HG02943 (cell line): ENCODE measurements around the gene TIAM1.

ENCODE experiments used
- ATAC-seq: cut with Tn5 transposase; IDR thresholded peaks from one replicate; pipeline ENCODE4 v1.9.1; 2021; ENCODE audit warnings: mild to moderate bottlenecking, low read depth, moderate library complexity; ENCODE audit not compliant: unreplicated experiment

The TIAM1 gene

DNA sequence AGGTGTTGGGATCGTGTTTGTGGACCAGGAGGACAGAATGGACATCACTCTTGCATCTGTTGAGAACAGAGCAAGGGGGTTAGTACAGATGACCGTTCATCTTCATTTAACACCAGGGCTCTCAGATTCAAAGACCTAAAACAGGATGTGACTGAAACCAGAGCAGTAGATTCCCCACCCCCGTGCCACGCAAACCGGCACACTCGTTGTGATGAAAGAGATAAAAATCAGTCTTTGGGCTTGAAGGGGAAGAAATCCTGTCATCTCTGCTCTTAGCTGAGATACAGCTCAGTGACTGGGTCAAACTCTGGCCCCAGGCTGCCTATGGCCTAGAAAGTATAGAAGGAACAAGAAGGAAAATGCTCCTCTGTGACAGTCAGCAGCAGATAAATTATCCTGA is 159.6 kb downstream of the TIAM1 start:
- no peak for ATAC-seq

DNA sequence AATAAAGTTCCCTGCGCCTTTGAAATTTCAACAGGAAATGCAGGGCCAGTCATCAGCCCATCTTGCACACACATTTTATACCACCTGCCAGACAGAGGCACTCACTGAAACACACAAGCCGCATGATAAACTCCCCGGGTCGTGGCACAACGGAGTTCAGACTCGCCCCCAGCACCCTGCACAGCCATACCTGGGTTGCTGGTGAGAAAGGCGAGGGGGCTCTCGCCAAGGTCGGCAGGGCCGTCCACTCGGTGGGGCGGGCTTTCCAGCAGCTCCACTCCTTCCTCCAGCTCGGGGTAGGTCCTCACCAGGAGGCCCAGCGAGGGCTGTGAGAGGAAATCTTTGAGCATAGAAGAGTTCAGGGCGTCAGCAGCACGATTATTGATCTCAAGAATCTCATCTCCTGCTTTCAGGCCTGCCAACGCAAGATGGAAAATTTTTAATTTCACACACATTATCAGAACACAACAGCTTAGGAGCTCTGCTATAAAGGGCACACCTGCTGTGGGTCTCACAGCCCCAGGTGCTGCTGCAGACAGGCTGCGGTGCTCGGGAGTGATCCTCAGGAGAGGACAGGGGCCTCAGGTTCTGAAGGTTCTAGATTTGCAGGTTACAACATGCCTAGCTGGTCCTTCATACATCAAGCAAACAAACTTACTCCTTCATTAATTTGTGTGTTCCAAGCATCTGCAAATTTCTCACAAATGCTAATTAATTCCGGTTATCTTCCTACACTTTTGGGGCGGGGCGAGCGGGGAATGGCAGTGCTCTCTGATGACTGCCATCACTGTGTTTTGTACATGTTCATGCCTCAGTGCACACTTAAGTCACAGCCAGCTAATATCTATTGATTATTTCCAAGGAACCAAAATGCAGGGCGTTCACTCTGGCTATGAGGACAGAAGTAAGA is 161.6 kb downstream of the TIAM1 start:
- no peak for ATAC-seq

DNA sequence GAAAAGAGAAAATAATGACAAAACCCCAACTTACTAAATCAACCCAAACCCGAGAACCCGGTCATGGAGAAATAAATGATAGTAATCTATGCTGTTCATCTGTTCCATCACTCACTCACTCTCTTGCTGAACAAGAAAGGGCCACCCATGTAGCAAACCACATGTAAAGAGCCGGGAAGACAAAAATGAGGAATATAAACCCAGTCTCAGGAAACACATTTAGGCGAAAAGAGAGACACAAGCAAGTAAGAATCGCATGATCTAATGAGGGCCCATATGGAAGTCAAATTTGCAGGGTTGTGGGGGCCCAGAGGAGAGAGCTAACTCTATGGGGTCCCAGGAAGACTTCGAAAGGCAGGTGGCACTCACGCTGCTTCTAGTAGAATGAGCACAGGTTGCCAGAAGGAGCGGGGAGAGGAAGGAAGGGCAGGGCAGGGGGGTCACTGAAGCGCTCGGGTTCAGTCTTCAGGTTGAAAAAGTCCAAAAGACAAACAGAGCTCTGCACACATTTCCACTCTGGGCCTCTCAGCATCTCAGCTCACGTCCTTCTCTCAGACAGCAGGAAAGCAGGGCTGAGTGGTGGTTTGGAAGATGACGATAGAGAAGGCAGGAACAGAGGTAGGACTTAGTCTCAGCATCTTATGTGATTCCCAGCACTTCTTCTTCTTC is 162.8 kb downstream of the TIAM1 start:
- no peak for ATAC-seq

DNA sequence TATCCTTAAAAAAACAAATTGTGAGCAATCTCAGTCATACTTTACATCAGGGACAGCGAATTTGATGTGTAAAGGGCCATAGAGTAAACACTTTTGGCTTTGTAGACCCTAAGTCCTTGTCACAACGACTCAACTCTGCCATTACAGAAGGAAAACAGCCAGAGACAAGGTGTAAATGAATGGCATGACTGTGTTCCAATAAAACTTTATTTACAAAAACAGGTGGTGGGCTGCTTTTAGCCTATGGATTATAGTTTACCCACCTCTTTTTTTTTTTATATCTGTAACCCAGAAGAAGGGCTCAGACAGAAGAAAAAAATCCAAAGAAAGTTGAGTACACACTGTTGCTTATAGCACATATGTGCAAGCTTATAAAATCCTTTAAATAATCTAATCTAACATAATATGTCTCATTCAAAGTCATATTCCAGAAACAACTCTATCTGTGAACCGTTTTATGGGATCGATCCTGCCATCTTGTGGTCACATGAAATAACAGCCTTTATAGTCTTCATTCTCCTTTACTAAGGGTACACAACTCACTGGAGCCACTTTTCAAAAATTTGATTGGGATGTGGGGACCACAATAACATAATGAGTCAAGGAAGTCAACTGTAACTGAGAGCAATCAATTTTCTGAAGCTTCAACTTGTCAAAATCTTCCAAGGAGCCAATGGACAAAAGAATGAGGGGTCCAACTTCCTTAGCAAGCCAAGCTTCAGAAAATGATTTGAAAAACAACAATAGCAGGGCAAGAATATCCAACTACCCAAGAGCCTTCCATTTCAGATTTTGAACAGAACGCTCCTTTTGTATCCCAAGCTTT is 163.6 kb downstream of the TIAM1 start:
- ATAC-seq = no peak

DNA sequence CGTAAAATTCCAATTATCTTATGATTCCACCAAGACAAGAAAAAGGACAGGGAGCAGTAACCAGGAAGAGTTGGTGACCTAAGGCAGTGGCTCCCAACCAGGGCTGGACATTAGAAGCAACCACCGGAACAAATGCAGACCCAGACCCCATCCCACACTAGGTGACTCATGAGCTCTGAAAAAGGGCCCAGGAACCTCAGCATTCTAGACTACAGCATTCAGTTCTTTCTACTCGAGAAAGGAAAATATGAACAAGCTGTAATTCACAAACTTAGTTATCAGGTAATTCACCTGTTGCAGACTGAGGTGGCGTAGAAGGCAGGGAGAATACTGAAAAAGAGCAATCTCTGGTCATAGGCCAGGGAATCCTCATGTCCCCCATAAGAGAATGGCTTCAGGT is 167.3 kb downstream of the TIAM1 start:
- ATAC-seq = no peak

DNA sequence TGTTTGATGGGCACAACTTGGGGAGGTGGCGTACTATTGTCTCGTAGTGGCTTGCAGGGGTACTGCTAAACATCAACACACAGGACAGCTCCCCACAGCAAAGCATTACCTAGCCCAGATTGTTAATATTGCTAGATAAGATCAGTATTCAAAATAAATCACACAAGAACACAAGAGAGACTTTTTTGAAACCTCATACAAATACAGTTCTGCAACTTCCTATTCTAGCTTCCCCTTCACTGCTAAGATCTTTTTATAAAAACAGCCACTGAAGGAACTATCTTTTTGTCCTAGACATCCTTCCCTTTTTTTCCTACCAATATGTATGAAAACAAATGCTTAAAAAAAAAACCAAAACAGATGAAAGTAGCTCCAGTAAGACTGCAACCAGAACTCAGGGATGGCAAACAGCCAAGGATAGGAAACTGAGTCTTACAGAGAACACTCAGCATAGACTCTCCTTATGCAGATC is 167.9 kb downstream of the TIAM1 start:
- no peak for ATAC-seq

DNA sequence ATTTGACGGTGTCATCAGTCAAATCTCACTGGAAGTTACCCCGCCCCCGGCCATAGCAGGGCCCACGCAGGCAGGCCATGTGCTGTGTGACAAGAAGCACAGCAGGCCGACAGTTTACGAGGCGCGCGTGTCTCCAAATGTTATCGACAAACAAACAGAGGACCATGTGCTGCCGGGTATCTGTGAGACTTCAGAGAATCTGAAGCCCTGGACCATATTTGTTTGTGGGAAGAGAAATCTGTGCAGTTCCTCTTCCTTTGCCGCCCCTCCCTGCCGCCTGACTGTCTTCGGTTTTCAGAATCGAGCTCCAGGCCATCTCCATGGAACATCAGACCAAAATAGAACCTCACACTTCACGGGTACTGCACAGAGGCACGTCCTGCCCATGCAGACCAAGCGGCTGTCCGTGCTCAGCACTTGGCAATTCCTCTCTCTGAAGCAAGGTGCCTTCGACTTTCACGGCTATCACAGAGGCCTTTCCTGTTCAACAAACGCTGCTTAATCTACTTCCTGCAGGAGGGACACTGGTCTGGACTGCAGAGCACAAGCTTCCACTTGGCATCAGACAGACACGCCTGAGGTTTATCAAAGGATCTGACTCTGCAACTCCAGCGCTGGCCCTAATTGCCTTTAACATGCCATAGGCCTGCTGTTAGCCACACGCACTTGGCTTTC is 170.0 kb downstream of the TIAM1 start:
- no peak for ATAC-seq

DNA sequence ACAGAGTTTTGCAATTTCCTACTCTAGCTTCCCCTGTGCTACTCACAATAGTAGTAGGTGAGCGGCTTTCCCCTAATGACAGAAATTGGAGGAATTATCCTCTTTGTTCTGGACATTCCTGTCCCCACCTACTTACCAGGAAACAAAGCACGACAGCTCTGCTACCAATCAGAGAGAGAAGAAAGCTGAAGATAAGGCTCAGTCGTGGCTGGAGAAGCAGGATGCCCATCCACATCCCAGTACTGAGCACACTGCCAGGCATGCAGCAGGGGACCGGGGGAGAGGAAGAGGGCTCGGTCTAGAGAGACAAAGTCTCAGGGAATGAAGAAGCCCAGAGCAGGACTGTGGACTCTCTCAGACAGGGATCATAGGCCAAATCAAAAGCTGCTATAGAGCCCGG is 171.7 kb downstream of the TIAM1 start:
- no peak for ATAC-seq

DNA sequence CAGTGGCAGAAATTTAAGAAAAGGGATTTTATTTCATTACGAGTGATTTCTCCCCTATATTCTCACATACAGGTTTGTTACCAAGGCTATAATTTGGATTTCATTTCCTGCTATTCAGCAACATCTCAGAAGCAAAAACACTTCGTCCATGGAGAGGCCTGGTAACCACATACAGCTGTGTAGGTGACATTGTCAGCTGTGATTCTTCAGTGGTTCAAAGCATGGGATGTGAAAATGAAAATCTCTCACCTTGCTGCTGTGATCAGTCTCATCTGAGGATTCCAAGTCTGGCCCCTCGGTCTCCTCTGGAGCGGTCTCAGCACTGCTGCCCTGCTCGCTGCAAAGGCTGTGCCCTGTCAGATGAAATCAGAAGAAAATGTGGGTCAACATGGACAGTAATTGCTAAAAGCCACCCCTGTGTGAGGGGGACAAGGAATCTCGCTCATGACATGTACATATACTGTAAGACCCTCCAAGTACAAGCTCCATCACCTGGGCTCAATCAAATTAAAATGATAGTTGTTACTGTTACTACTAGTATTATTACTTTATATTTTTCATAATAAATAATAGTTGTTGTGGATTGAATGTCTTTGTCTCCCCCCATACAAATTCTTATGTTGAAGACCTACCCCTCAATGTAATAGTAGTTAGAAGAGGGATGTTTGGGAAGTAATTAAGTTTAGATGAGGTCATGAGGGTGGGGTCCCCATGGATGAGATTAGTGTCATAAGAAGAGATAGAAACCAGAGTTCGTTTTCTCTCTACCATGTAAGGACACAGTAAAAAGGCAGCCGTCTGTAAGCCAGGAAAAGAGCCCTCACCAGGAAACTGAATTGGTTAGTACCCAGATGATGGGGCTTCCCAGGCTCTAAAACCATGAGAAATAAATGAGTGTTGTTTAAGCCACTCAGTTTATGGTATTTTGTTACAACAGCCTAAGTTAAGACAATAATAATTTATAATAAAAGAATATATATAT is 179.1 kb downstream of the TIAM1 start:
- no peak for ATAC-seq

DNA sequence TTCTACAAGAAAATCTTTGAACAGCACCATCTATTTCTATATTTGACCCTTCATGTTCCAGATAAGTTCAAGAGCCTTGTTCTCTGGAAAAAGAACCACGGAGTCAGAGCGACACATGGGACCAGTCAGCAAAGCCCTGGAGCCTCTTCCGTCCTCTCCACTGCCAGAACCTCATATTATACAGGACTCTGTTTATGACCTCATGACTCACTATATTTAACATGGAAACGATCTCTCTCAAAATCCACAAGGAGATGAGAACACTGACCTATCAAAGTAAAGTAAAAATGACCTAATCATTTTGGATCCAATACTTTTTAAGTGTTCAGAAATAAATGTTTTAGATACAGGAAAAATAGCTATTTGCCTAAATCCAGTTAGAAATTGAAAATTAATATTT is 181.2 kb downstream of the TIAM1 start:
- no peak for ATAC-seq

DNA sequence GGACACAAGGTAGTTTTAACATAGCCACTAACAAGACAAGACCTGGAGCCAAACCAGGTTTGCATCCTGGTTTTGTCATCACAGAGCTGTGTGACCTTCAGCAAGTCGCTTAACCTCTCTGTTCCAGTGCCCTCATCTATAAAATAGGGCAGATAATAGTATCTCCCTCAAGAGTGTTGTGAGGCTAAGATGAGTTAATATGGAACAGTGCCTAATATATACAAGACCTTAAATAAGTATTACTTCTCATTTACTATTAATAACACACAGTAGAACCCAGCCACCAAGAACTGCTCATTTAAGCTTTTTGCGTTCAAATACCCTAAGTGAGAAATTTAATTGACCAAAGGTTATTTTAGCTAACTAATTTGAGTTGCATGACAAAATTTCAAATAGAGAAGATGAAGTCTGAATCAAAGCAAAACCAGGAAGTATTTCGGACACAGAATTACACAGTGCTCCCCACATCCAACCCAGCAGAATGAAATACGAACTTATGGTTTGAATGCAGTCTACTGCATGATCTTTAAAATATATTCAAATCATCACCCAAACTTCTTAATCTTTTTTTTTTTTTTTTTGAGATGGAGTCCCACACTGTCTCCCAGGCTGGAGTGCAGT is 181.9 kb downstream of the TIAM1 start:
- no peak for ATAC-seq

DNA sequence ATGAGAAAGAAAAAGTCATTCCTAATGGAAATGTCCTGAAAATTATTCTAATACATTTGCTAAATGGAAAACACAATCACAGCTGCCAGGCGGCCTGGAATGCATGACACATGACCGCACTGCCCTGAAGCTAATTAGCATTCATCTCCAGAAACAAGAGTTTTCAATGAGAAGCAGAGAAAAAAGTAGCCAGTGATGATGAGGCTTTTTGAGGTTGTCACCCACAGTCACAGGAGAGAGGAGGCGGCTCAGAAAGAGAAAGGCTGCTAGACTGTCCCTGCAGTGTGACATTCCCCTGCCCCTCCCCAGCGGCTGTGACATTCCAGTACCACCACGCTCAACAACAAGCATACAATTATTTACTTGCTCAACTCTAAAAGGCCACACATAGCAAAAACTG is 182.9 kb downstream of the TIAM1 start:
- ATAC-seq = no peak

DNA sequence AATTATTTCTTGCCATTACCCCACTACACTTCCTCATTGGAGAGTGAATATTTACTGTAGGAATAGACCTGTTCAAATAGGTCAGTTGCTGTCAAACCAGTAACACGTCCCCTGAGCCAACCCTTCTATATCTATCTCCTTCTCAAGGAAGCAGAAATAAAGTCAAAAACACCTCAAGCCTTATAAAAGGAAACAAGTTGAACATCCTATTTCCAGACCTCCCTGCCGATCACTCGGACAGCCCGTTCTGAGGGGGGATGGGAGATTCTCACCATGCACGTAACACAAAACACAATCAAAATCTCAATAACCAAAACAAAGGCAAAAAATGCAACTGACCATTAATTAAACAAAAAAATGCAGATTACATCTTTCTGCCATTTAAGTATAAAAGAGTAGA is 184.3 kb downstream of the TIAM1 start:
- no peak for ATAC-seq

DNA sequence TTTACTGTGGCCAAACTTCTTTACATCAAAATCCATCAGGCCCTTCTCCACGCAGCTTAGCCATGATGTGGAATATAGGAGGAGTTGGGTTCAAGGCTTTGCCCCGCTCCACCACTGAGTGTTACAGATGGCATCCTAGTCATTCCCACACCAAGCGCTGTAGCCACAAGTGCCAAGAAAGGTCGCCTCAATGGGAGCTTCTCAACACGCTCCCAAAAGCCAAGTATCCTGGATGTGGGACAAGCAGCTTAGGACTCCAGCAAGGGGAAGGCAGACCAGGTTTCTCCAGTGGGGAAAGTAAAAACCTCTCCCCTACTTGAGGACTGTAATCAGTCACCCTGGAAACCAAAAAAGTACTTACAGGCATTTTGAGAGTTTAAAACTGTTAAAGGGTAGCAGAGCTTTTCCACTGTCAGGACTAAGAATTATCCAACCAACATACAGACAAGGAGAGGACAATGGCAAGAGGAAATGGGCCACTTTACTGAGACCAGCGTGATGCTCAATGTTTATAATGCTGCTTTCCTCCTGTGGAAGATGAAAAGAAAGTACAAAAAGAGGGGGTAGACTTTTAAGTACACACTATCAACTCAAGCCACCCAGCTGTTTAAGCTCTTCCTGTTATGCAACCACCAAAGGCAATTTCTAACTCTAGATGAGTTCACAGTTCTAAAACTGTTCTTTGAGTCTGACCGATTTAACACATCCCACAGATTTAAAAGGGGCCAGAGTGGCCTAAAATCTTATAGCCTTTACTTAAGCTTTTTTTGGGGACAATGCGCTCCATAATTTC is 185.1 kb downstream of the TIAM1 start:
- no peak for ATAC-seq

DNA sequence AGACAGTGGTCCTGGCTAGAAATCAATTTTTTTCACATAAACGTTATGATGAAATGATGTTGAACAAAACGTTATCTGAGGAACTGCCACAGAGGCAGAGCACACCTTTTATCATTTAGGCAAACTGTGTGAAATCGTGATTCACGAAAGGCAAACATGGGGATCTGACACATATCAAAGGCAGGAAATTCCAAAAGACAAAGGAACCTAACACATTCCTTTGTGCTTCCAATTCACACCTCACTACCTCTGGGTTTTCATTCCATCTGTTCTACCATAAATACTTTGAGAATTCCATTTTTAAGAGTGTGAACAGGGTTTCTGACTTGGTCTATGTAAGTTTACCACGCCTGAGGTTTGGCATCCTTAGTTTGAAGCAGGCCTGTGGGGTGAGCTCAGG is 186.3 kb downstream of the TIAM1 start:
- no peak for ATAC-seq

DNA sequence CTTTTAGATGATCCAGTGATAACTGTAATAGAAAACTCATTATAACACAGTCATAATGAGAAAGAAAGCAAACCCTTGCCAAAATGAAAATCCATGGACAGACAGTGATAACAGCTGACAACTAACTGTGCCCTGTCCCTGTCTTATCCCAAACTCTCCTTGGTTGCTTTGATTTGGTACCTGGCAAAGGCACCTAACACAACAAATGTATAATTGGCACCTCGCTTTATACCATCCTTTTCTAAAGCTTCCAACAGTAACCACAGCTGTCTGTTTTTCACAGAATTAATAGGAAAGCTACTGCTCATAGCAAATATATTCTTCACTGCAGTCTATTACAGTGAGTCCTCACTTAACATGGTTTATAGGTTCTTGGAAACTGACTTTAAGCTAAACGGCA is 187.4 kb downstream of the TIAM1 start:
- no peak for ATAC-seq

DNA sequence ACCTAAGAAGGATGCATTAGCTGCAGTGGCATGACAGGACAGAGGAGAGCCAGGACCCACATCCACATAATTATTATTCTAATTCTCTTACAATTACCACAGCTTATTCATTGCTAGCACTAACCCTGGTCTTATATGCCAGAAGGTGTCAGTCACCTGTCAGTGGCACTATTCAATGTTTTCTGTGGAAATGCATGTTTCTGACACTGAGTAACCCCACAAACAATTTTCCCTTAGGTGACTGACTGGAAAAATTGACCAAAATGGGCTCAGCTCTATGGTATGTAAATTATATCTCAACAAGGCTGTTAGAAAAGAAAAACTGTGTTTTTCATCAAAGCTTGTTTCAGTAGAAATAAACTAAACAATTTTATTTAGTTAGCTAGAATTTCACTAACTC is 187.9 kb downstream of the TIAM1 start:
- ATAC-seq = no peak
